H9 (cell line): Measurements from ENCODE around the gene RIMBP3C. TPM values are rescaled to one million over a fixed set of nuclear protein-coding genes. Genes with fewer than 3 reads are reported as not detected.
"Not testable (repeated sequence)": the region's sequence is repeated elsewhere in the genome, so short reads cannot be mapped to it uniquely, and the experiment has no call there.

Experiments
- DNase-seq: peaks from one replicate; pipeline ENCODE4 v3.0.0-alpha.2; 2017
- H2AFZ ChIP-seq: one replicate; pipeline ENCODE4 v1.6.1; 2013; ENCODE audit warnings: mild to moderate bottlenecking, low read length, control low read depth, moderate library complexity
- H2AK5ac ChIP-seq: 2 replicates; pipeline ENCODE4 v1.6.1; 2013; ENCODE audit warnings: low read length, control low read depth, mixed read lengths; ENCODE audit not compliant: insufficient read length
- H2BK120ac ChIP-seq: one replicate; pipeline ENCODE4 v1.6.1; 2013; ENCODE audit warnings: low read depth, mild to moderate bottlenecking, low read length, control low read depth, inconsistent platforms; ENCODE audit not compliant: poor library complexity, severe bottlenecking
- H2BK12ac ChIP-seq: 2 replicates; pipeline ENCODE4 v1.6.1; 2013; ENCODE audit warnings: low read length, control low read depth, mixed read lengths, low read depth; ENCODE audit not compliant: insufficient read length
- H2BK15ac ChIP-seq: 2 replicates; pipeline ENCODE4 v1.6.1; 2013; ENCODE audit warnings: low read depth, low read length, control low read depth
- H2BK20ac ChIP-seq: one replicate; pipeline ENCODE4 v1.6.1; 2013; ENCODE audit warnings: low read depth, mild to moderate bottlenecking, low read length, control low read depth, inconsistent platforms; ENCODE audit not compliant: poor library complexity, severe bottlenecking
- H2BK5ac ChIP-seq: 2 replicates; pipeline ENCODE4 v1.6.1; 2013; ENCODE audit warnings: low read length, control low read depth, mixed read lengths; ENCODE audit not compliant: insufficient read length
- H3K14ac ChIP-seq: 2 replicates; pipeline ENCODE4 v1.6.1; 2013; ENCODE audit warnings: low read length, control low read depth; ENCODE audit not compliant: insufficient read depth
- H3K18ac ChIP-seq: 2 replicates; pipeline ENCODE4 v1.6.1; 2013; ENCODE audit warnings: low read depth, mild to moderate bottlenecking, mixed read lengths, low read length, control low read depth; ENCODE audit not compliant: insufficient read length
- H3K23ac ChIP-seq: 2 replicates; pipeline ENCODE4 v1.6.1; 2013; ENCODE audit warnings: low read length, control low read depth, mixed read lengths, low read depth; ENCODE audit not compliant: insufficient read length
- H3K23me2 ChIP-seq: 2 replicates; pipeline ENCODE4 v1.6.1; 2013; ENCODE audit warnings: low read depth, mild to moderate bottlenecking, mixed read lengths, low read length, control low read depth; ENCODE audit not compliant: insufficient read length, poor library complexity, severe bottlenecking
- H3K27ac ChIP-seq: 2 replicates; pipeline ENCODE4 v1.5.1; 2013; ENCODE audit warnings: low read length, control low read depth, mixed read lengths, low read depth; ENCODE audit not compliant: insufficient read length
- H3K27me3 ChIP-seq: 2 replicates; pipeline ENCODE4 v1.6.1; 2013; ENCODE audit warnings: low read length, control low read depth, inconsistent platforms; ENCODE audit not compliant: insufficient read depth
- H3K4ac ChIP-seq: 2 replicates; pipeline ENCODE4 v1.6.1; 2013; ENCODE audit warnings: low read depth, mild to moderate bottlenecking, control low read depth, inconsistent platforms, low read length, moderate library complexity
- H3K4me1 ChIP-seq: 2 replicates; pipeline ENCODE4 v1.6.1; 2013; ENCODE audit warnings: low read length, control low read depth, inconsistent platforms; ENCODE audit not compliant: insufficient read depth
- H3K4me2 ChIP-seq: 2 replicates; pipeline ENCODE4 v1.6.1; 2013; ENCODE audit warnings: low read length, control low read depth, mixed read lengths; ENCODE audit not compliant: insufficient read length, insufficient read depth
- H3K56ac ChIP-seq: 2 replicates; pipeline ENCODE4 v1.6.1; 2013; ENCODE audit warnings: low read depth, mild to moderate bottlenecking, mixed read lengths, low read length, control low read depth; ENCODE audit not compliant: insufficient read length
- H3K79me1 ChIP-seq: 2 replicates; pipeline ENCODE4 v1.6.1; 2013; ENCODE audit warnings: low read depth, mild to moderate bottlenecking, moderate library complexity, low read length, control low read depth, inconsistent platforms; ENCODE audit not compliant: insufficient read depth, poor library complexity, severe bottlenecking
- H3K79me2 ChIP-seq: 2 replicates; pipeline ENCODE4 v1.6.1; 2013; ENCODE audit warnings: low read length, control low read depth, inconsistent platforms; ENCODE audit not compliant: insufficient read depth
- H3K9ac ChIP-seq: 2 replicates; pipeline ENCODE4 v1.6.1; 2013; ENCODE audit warnings: low read length, control low read depth, mixed read lengths; ENCODE audit not compliant: insufficient read length; ENCODE audit errors: extremely low read depth
- H3K9me3 ChIP-seq: one replicate; pipeline ENCODE4 v1.6.1; 2013; ENCODE audit warnings: low read depth, low read length, inconsistent platforms; ENCODE audit not compliant: control insufficient read depth
- H3T11ph ChIP-seq: one replicate; pipeline ENCODE4 v1.6.1; 2013; ENCODE audit warnings: mild to moderate bottlenecking, low read length, control low read depth, inconsistent platforms
- H4K20me1 ChIP-seq: one replicate; pipeline ENCODE4 v1.6.1; 2013; ENCODE audit not compliant: control insufficient read depth, insufficient read length, insufficient read depth
- H4K5ac ChIP-seq: 2 replicates; pipeline ENCODE4 v1.6.1; 2013; ENCODE audit warnings: low read depth, mild to moderate bottlenecking, mixed read lengths, low read length, control low read depth; ENCODE audit not compliant: insufficient read length
- H4K8ac ChIP-seq: replicated peaks from 2 replicates; pipeline ENCODE4 v1.6.1; 2013; ENCODE audit warnings: low read length, control low read depth, mixed read lengths, low read depth; ENCODE audit not compliant: insufficient read length
- H4K91ac ChIP-seq: 2 replicates; pipeline ENCODE4 v1.6.1; 2013; ENCODE audit warnings: low read depth, mild to moderate bottlenecking, moderate library complexity, mixed read lengths, low read length, control low read depth; ENCODE audit not compliant: insufficient read length
- H3K27ac Mint-ChIP-seq, 3 experiments: 2 replicates in 2 of 3; 3 replicates in 1 of 3; pipeline ENCODE4 v1.8.0; 2020 to 2021; ENCODE audit warnings: mixed read lengths in 3 of 3, mild to moderate bottlenecking in 1 of 3, moderate library complexity in 1 of 3
- H3K27me3 Mint-ChIP-seq: 2 replicates; pipeline ENCODE4 v1.8.0; 2021; ENCODE audit warnings: low read depth, mild to moderate bottlenecking, moderate library complexity, mixed read lengths
- H3K36me3 Mint-ChIP-seq, 3 experiments: 2 replicates in 2 of 3; 3 replicates in 1 of 3; pipeline ENCODE4 v1.8.0; 2020 to 2021; ENCODE audit warnings: low read depth in 3 of 3, mixed read lengths in 3 of 3; ENCODE audit not compliant: insufficient read depth in 1 of 3
- H3K4me1 Mint-ChIP-seq, 2 experiments: 2 replicates each; pipeline ENCODE4 v1.8.0; 2020; ENCODE audit warnings: mixed read lengths in 2 of 2
- H3K4me3 Mint-ChIP-seq, 2 experiments: 2 replicates in 1 of 2; 3 replicates in 1 of 2; pipeline ENCODE4 v1.8.0; 2020 to 2021; ENCODE audit warnings: mild to moderate bottlenecking in 2 of 2, mixed read lengths in 2 of 2, moderate library complexity in 1 of 2
- H3K9me3 Mint-ChIP-seq, 2 experiments: 2 replicates in 1 of 2; 3 replicates in 1 of 2; pipeline ENCODE4 v1.8.0; 2020; ENCODE audit warnings: mild to moderate bottlenecking in 2 of 2, mixed read lengths in 2 of 2, moderate library complexity in 1 of 2
- WGBS: extraction: QIAGEN DNeasy Blood & Tissue Kit; methylation state at CpG from one replicate; pipeline ENCODE4 v1.1.7; 2013; ENCODE audit warnings: missing lambda C conversion rate, low lambda C conversion rate, mixed read lengths; ENCODE audit not compliant: insufficient read length; ENCODE audit errors: extremely low coverage; 5-methylcytosine and 5-hydroxymethylcytosine counted together
- total RNA-seq: library from RNA; stranded (reverse); gene quantifications from 2 replicates; pipeline ENCODE4 v1.2.1, GENCODE V29; 2021

RIMBP3C gene
- total RNA-seq, 1 experiment from 2014 or later: 0.44 TPM

DNA sequence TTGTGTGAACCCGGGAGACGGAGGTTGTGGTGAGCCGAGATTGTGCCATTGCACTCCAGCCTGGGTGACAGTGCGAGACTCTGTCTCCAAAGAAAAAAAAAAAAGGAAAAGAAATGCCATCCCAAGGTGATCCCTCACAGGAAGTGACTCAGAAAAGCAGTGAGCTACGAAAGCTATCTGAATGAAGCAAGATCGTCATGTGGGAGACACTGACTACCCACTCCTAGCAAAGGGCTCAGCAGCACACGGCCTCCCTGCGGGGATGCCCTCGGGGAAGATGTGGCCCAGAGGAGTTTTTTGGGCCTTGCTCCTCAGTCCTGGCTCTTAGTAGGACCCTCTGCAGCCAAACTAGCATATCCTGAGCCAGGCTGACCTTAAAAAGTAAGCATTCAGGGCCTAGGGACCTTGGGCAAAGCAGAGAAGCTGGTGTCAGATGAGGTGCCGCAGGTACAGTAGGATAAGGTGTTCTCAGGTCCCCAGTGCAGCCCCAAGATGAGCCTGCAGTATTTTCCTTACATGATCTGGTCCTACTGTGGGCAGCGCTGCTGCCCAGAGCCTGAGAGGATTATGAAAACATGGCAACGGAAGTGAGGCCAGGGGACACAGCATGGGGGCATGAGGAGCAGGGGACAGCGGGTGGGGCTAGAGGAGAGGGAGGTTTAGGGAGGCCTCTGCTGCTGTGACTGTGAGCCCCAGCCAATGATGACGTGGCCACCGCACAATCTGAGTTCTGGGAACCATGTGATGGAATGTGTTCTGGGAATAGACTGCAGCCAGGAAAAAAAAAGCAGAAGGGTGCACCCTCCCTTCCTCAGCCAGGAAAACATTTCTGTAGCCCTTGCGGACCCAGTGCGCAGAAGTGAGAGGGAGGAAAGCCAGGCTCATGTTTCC lies 6.6 kb downstream of the RIMBP3C start:
- not testable (repeated sequence) for H3K4me3 Mint-ChIP-seq, H2BK12ac ChIP-seq, H3T11ph ChIP-seq, H3K9me3 ChIP-seq, H3K27me3 Mint-ChIP-seq, H2AFZ ChIP-seq, H3K9ac ChIP-seq, H3K4me2 ChIP-seq, H3K27ac ChIP-seq, H3K23me2 ChIP-seq, H2AK5ac ChIP-seq, H3K4me1 ChIP-seq, H4K91ac ChIP-seq, H2BK120ac ChIP-seq, DNase-seq, H4K20me1 ChIP-seq, H3K56ac ChIP-seq, H3K79me2 ChIP-seq, H3K14ac ChIP-seq, H4K8ac ChIP-seq, H3K27me3 ChIP-seq, H2BK20ac ChIP-seq, H3K4ac ChIP-seq, H3K79me1 ChIP-seq, H3K27ac Mint-ChIP-seq, H3K4me1 Mint-ChIP-seq, H3K23ac ChIP-seq, H4K5ac ChIP-seq, H2BK5ac ChIP-seq, H3K18ac ChIP-seq, H3K36me3 Mint-ChIP-seq, H3K9me3 Mint-ChIP-seq, H2BK15ac ChIP-seq
- no CpG with 5 or more reads among the region's 17 CpGs for WGBS

DNA sequence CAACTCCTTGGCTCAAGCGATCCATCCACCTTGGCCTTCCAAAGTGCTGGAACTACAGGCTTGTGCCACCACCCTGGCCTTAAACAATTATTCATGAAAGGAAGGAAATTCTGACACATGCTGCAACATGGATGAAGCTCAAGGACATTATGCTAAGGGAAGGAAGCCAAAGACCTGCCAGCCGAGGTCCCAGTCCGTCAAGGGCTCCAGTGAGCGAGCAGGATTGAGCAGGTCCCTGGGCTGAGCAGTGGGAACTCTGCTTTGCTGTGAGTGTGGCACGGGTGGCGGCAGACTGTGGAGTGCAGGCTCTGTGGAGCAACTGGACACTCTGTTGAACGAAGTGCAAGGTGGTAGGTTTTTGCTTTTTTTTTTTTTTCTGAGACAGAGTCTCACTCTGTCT lies 11.4 kb downstream of the RIMBP3C start:
- H3K27me3 Mint-ChIP-seq: not testable (repeated sequence)

More for the DNA sequence above, 11.4 kb downstream of the RIMBP3C start:
- H3K23ac ChIP-seq, H3K9ac ChIP-seq, H4K91ac ChIP-seq, H2AK5ac ChIP-seq, H3K56ac ChIP-seq, H3T11ph ChIP-seq, H3K4me3 Mint-ChIP-seq, H2BK20ac ChIP-seq, DNase-seq, H3K27me3 ChIP-seq, H4K5ac ChIP-seq, H3K4me1 Mint-ChIP-seq, H3K9me3 ChIP-seq, H3K79me1 ChIP-seq, H2BK15ac ChIP-seq, H2AFZ ChIP-seq, H3K27ac Mint-ChIP-seq, H3K27ac ChIP-seq, H4K20me1 ChIP-seq, H2BK12ac ChIP-seq, H2BK120ac ChIP-seq, H3K4me2 ChIP-seq, H3K9me3 Mint-ChIP-seq, H3K4me1 ChIP-seq, H3K23me2 ChIP-seq, H3K36me3 Mint-ChIP-seq, H3K14ac ChIP-seq, H4K8ac ChIP-seq, H2BK5ac ChIP-seq, H3K79me2 ChIP-seq, H3K18ac ChIP-seq, H3K4ac ChIP-seq: not testable (repeated sequence)
- WGBS: no CpG with 5 or more reads among the region's 7 CpGs
